ENCODE measurements around the gene STON1.

The STON1 gene

DNA sequence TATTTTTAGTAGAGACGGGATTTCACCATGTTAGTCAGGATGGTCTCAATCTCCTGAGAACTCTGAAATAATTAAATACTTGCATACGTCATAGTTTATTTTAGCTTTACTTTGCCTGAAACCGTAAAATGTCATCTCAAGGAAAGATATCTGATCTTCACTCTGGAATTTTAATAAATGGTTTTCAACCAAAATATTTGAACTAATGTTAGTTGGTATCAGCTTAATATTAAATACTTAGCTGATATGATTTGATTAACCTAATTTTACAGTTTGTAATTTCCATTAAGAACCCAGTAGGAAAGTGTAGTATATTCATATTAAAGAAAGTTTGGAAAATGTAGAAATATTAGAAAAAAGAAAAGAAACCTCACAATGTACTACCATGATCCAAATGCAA, 41.4 kb upstream of the STON1 start:
- TF ChIP-seq, protein P1, sequence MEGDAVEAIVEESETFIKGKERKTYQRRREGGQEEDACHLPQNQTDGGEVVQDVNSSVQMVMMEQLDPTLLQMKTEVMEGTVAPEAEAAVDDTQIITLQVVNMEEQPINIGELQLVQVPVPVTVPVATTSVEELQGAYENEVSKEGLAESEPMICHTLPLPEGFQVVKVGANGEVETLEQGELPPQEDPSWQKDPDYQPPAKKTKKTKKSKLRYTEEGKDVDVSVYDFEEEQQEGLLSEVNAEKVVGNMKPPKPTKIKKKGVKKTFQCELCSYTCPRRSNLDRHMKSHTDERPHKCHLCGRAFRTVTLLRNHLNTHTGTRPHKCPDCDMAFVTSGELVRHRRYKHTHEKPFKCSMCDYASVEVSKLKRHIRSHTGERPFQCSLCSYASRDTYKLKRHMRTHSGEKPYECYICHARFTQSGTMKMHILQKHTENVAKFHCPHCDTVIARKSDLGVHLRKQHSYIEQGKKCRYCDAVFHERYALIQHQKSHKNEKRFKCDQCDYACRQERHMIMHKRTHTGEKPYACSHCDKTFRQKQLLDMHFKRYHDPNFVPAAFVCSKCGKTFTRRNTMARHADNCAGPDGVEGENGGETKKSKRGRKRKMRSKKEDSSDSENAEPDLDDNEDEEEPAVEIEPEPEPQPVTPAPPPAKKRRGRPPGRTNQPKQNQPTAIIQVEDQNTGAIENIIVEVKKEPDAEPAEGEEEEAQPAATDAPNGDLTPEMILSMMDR (IDR thresholded peaks at IDR 0.05; ENCODE audit: insufficient read depth, missing control alignments) = no peak
- FAIRE-seq (no peak), DNase-seq (ENCODE audit: insufficient read length, low spot score) (no peak)

DNA sequence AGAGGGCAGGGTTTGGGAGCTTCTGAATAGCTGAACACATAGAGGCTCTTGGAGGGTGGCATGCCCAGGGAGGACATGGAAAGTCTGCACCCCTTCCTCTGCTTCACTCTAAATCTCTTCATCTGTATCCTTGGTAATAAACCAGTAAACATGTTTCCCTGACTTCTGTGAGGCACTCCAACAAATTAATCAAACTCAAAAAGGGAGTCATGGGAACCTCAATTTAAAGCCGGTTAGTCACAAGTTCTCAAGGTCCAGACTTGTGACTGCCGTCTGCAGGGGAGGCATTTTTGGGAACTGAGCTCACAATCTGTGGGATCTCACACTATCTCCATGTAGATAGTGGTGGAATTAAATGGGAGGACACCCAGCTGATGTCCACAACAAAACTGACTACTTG, 33.1 kb upstream of the STON1 start:
- TF ChIP-seq, protein P1 (IDR thresholded peaks at IDR 0.05; ENCODE audit: insufficient read depth, missing control alignments) = no peak
- no peak for DNase-seq (ENCODE audit: insufficient read length, low spot score)
- FAIRE-seq = no peak

DNA sequence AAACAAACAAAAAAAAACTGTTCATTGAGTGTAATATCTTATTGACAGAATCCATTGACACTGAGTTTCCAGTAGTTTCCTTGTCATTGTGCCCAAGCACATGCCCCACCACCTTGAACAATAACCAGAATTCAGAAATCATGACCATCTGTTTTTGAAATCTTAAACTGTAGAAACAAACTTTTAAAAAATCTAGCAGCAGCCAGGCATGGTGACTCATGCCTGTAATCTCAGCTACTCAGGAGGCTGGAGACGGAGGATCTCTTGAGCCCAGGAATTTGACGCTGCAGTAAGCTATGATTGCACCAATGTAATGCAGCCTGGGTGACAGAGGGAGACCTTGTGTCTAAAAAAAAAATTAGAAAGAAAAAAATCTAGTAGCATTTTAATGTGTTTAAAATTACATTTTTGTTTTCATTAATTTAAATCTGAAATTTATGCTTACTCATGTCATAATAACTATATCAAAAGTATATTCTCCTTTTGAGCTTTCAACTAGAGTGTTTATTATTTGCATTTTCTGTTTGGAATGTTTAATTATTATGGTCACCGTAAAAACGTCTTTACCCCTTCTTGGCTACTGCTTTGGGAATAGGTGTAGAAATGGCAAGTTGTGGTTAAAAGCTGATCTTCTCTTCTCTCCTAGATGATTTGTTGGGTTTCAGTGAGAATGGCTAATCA, 25.2 kb upstream of the STON1 start:
- TF ChIP-seq, protein P1 (IDR thresholded peaks at IDR 0.05; ENCODE audit: insufficient read depth, missing control alignments) = no peak
- FAIRE-seq (no peak), DNase-seq (ENCODE audit: insufficient read length, low spot score) (no peak)

DNA sequence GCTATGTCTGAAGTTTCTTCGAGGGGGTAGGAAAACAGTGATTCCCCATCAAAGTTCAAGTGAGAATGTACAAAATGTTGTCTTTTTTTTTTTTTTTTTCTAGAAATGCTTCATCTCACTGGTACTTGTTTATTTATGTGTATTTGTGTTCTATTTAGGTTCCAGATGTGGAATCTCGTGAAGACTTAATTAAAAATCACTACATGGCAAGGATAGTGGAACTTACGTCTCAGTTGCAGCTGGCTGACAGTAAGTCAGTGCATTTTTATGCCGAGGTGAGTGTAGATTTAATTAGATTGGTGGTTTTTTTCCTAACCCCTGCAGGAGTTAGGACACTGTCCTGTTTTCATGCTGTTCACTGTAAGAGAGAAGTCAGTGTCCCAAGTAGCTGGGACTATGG, 22.8 kb upstream of the STON1 start:
- FAIRE-seq (no peak), DNase-seq (ENCODE audit: insufficient read length, low spot score) (no peak)
- TF ChIP-seq, protein P1 (IDR thresholded peaks at IDR 0.05; ENCODE audit: insufficient read depth, missing control alignments) = no peak

DNA sequence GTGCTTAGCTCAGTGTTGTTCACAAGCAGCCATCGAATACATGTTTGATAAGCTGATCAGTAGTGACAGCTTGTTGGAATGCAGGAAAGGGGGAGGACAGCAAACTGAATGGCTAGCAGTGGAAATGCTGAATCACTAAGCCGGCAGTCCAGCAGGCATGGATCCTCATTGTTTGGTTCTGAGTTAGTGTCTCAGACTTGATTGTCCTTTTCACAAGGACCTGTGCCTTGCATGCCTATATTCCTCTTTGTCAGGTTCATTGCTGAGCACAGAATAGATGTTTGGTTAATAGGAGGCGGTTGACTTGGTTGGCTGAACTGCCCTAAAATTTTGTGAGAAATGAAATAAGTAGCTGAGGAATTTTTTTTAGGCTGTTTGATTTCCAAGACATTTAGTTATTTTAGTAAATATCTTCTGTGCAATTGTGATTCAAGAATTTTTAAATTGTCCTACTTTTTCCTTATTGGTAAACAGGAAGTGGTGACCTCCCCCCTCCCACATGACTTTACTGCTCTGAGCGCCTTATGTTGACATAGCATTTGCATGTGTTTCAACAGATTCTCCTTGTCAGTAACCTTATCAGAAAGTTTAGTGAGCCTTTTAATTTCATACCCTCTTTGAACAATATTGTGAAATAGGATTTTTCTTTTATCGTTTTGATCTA, 21.4 kb upstream of the STON1 start:
- FAIRE-seq (no peak), DNase-seq (ENCODE audit: insufficient read length, low spot score) (no peak)
- TF ChIP-seq, protein P1 (IDR thresholded peaks at IDR 0.05; ENCODE audit: insufficient read depth, missing control alignments) = no peak

DNA sequence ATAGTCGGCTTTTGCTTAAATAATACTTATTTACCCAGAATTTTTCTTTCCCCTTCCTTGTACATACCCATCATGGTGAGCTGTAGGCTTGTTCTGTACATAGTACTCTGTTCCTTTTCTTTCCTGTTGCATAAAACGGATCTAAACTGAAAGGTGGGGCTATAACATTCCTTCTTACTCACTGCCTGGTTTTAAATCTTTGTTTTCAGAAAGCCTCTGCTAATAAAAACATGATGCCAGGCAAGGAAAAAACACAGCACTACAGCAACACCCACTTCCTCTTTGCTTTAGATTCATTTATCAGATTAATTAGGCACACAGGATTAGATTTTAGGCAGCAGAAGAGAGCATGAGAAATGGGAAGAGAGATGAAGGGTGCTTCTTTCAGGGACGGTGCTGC, 19.6 kb upstream of the STON1 start:
- FAIRE-seq = no peak
- TF ChIP-seq, protein P1 (IDR thresholded peaks at IDR 0.05; ENCODE audit: insufficient read depth, missing control alignments) = no peak
- no peak for DNase-seq (ENCODE audit: insufficient read length, low spot score)

DNA sequence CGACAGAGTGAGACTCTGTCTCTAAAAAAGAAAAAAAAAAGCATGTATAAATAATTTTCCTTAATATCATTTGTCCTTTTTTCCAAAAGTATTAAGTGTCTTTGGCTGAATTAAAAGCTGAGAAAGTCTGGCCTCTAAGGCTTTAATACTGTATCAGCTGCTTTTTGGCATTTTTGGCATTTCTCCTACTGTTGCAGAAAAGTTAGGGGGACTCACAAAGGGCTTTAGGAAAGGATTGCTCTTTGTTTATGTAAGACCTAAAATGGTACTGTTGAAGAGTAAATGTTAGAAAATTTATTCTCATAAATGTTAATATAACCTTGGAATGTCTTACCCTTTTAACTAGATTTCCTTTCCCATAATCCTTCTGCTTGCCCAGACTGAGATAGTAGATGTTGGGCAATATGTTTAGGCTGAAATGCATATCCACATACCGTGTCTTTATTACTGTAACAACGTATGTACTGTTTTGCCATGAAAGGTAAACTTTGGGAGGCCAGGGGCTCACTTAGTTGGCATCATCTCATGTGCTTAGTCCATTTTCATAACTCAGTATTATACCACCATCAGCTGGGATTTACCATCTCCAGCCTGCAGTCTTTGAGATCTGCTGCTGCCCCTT, 18.0 kb upstream of the STON1 start:
- TF ChIP-seq, protein P1 (IDR thresholded peaks at IDR 0.05; ENCODE audit: insufficient read depth, missing control alignments) = no peak
- FAIRE-seq (no peak), DNase-seq (ENCODE audit: insufficient read length, low spot score) (no peak)

Measured in D721Med (cell line).